ENCODE data around the gene NUMB.

Gene NUMB

DNA sequence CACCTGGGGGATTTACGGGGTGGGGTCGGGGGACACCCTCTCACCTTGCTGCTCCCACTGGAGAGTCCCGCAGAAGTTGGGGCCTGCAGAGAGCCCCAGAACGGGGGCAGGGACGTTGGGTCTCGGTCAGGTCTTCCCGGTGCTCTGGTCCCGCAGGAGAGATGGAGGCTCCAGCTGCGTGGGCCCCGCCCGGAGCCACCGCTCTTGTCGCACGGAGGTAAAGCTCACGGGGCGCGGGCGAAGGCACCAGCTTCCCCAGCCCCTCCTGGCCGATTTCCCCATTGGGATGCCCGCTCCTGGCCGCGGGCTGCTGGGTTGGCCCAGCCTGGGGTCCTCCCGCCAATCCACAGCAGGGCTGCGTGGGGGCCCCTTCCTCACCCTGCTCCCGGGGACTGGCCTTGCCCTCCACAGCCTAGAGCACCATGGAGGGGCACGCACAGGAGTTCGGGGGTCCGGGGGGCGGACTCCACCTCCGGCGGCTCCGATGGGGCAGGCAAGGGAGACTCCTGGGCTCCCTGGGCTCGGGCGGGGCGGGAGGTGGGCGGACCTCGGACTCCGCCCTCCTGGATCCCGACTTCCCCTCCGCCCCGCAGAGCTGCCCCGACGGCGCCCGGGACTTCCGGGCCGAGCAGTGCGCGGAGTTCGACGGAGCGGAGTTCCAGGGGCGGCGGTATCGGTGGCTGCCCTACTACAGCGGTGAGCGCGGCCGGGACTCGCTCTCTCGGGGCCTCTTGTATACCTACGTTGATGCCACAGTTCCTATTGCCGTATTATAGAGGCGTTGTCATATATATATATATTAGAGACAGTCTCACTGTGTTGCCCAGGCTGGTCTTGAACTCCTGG, 212.6 kb downstream of the NUMB start:
- no peak for DNase-seq (ENCODE audit: low spot score)

DNA sequence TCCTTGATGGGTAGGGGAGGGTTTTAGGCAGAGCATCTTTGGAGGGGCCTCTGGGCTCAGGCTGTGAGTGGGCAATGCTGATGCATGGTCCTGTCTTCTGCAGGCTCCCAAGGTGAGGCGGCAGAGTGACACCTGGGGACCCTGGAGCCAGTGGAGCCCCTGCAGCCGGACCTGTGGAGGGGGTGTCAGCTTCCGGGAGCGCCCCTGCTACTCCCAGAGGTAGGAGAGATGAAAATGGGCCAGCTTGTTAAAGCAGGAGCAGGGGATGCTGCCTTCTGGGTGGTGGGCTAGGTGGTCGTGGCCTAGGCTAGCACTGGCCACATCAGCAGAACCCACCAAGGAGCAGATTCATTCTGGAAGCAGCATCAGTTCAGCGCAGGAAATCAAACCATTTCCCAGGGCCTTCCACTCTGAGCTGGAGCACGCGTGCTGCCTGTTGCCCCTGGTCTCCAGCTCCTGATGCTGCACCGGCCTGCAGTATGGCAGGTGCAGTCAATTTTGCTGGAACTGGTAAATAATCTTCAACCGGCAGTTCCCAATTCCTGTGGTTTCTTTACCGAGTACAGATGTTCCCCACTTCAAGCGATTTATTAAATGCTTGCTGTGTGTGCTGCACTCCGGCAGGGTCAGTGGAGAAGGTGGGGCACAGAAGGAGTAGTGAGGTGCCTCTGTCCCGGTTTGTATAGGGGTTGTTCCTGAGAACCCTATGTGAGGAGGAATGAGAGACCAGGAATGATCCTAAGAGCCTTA, 213.6 kb downstream of the NUMB start:
- DNase-seq (ENCODE audit: low spot score) = no peak

DNA sequence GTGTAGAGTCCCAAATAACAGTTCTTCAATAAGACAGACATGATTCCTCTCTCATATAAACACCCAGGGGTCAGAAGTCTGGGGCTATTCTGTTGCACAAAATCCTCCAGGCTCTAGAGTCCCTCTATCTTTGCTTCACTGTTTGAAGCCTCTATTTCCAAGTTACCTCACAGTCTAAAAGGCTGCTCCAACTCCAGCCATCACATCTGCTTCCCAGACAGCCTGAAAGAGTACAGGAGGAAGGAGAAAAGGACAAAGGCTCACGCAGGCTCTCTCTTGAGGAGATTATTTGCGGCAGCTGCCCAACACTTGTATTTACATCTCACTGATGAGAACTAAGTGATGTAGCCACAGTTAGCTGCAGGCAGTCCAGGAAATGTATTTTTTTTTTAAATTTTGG, 214.6 kb downstream of the NUMB start:
- DNase-seq (ENCODE audit: low spot score) = no peak

DNA sequence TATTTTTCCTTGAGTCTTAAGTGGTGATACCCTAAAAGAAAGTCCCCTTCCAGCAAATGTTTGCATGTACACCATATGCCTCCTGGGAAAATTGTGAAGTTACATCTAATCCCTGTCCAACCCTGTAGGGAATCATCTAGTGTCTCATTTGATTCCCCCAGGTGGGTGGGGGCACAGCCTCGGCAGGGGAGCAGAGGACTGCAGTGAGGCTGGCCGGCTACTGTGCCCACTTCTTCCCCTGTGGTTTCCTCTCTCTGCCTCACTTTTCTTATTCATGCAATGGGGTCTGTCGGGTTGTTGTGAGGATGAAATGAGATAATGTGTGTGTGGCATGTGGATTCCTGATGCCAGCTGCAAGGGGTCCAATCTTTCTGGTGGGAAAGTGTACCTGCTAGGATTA, 215.0 kb downstream of the NUMB start:
- no peak for DNase-seq (ENCODE audit: low spot score)

DNA sequence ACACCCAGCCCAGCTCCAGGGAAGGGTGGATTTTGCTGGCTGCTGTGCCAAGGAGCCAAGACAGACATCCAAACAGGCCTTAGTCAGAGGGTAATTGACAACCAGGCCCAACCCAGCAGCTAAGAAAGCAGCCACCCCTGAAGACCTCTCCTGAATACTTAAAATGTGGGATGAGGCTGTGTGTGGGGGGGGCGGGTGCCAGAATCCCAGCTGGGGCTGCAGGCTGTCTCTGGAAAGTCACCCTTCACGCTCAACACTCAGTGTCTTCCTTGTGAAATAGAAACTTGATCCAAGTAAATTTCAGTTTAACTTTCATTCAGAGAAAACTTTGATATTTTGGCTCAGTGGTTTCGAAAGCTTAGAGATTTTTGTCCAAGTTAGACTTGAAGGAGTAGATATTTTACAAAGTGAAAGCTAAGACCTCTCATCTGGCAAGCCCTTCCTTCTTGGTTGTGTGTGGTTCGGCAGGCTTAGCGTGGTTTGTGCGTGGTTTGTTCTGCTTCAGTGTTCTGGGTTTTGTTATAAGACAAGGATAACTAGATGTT, 215.9 kb downstream of the NUMB start:
- DNase-seq (ENCODE audit: low spot score) = no peak

DNA sequence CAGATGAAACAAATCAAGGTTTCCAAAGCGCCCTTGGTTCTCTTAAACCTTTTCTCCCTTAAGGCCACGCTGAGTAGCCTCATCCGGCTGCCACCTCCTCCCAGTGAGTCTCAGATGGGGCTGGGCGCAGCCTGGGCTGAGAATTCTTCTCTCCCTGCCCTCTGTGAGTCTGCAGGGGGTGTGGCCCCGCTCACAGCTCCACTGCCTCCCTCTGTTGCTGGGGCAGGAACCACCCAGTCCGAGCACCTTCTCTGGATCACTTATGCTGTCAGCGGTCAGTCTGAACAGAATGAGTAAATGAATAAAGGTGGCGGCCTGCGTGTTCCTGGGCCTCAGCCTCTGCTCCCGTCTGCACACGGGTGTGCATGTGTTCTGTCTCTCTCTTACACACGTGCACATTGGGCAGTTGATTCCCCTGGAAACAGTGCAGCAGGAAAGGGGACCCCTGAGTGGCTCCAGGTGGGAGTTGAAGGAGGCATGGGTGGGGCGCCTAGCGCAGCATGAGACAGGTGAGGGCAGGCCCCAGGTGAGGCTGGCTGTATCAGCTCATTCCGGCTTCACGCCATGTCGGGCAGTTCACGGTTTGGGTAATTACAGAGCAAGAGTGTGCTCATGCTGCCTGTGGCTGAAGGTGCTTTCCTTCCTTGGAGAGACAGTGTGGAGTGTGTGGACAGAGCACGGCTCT, 216.7 kb downstream of the NUMB start:
- no peak for DNase-seq (ENCODE audit: low spot score)

DNA sequence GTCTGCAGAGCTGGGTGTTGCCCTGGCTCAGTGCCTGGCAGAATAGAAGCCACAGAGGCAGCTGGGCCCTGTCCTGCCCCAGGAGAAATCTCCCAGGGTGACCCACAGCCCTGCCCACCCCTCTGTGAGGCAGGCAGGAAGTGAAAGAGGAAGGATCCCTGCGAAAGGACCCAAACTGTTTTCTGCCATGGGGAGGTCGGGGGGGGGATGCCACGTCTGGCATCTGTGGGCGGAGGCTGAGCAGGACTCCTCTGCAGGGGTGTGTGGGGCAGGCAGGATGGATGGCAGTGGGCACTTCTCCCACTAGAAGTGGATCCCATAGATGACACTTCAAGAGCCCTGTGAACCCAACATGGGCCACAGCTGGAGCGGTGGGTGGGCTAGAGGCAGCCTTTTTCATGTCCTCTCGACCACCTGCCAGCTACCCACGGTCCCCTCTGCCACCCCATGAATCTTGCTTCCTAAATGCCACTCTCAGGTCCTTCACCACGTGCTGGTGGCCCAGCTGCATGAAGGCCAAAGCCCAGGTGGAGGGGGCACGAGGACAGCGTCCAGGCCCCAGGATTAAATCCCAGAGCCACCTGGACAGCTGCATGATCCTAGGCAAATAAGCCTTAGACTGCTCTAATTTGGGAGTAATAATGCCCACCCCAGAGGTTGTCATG, 217.4 kb downstream of the NUMB start:
- DNase-seq (ENCODE audit: low spot score) = no peak

DNA sequence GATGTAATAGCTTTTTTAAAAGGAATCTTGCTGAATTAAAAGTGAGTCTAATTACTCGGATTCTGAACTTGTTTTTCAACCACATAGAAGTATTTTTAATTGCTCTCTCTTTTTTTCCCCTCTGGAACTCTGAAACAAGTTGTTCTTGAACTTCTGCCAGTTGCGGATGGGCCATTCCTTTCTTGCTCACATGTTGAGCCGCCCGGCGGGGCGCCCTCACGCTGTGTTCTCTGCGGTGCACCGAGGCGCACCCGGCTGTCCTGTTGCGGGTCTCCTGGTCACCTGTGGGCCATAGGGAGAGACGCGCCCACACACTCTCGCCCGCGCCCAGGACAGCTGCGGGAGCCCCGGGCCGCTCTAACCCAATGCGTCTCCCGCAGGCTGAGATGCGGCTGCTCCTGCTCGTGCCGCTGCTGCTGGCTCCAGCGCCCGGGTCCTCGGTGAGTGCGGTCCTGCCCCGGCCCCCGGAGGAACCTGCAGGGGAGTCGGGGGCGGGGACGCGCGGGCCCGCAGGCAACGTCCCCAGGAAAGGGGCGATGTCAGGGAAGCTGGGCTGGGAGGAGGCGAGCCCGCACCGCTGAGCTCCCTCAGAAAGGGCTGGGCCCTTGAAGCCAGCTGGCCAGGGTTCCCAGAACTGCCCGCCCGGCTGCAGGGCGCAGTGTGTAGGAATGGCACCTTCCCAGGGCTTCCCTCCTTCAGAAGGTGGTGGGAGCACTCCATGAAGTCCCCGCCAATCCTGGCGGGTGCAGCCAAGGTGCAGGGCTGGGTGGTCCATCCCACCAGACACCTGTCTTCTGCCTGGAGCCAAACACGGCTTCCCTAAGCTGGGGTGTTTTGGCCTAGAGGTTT, 218.7 kb downstream of the NUMB start:
- DNase-seq (ENCODE audit: low spot score) = no peak

DNA sequence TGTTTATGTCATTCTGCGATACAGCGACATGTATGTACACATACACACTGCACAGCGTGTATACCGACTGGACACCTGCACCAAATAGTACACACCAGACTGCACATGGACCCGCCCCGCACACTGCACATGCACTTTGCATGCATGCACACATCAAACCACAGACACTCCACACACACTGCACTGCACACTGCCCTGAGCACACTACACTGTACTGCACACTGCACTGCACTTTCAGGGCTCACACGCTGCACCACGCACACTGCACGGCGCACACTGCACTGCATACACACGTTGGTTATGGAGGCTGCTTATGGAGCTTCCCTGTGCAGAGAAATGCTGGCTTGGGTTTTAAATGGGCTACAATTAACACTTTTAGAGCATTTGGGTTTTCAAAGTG, 219.4 kb downstream of the NUMB start:
- DNase-seq (ENCODE audit: low spot score) = no peak

DNA sequence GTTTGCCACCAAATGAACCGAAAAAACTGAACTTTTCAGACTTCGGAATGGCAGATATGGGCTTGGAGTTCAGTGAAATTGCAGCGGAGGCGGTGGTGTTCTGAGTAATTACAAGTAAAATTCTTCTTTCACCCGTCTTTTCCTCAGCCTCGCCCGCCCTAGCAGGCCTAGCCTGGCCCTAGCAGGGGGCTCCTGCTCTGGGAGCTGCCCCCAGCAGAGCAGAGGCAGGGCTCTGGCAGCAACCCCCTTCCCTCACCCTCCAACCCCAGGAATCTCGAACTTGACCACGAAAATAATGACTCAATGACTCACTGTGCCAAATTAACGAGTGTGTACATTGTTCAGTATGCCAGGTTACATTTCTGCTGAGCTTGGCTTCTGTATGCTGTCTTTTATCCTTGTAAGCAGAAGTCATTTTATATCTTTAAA, 219.9 kb downstream of the NUMB start:
- DNase-seq (ENCODE audit: low spot score) = no peak

DNA sequence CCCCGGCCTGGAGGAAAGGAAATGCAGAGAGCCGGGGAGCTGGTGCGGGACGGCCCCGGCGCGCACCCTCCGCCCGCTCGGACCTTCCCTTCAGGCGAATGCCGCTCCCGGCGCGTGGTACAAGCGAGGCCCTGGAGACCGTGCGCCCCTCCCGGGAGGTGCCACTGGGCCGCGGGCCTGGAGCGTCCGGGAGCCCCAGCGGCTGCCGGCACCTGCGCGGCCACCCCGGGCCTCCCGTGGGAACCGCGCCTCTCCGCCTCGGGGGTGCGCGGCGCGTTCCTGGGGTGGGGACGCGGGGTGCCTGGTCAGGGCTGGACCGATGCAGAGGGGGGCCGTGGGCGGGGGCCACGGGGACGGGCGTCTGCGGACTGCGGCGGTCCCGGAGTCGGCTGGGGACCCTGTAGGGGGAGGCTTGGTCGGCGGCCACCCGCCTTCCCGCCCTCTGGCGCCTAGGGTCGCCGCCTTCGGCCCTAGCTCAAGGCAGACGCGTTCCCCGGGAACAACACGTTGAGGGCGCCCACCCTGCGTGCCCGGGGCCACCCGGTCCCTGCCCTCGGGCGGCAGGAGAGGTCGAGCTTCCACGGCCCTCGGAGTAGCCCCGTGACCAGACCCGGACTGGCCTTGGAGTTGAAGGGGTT, 220.4 kb downstream of the NUMB start:
- no peak for DNase-seq (ENCODE audit: low spot score)

DNA sequence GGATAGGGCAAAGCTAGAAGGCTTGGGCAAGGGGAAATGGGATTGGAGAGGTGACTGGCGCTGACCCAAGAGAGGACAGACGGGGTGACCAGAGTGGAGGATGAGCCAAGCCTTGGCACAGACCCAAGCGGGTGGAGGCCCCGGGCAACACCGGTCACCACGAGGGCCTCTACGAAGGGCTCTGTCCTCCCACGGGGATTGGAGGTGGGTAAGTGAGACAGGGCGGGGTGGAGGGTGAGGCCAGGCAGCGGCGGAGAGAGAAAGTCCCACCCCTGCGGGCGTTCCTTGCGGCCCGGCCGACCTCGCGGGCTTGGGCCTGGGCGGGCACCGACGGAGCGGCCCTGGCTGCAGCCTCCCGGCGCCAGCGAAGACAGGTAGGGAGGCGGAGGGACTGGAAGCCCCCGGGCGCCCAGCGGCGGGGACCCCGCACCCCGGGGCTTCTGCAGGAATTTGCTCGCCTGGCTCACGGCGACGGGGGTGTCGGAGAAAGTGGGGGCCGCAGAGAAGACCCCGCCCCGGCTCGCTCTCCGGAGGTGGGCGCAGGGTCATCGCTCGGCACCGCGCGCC, 221.0 kb downstream of the NUMB start, which contains the start of gene PAPLN:
Gene PAPLN, plus strand, starts transcription at position 288 of the 567 bp plus-strand sequence. CDS start 2,273 bp downstream, outside the sequence.
- DNase-seq (ENCODE audit: low spot score) = no peak

DNA sequence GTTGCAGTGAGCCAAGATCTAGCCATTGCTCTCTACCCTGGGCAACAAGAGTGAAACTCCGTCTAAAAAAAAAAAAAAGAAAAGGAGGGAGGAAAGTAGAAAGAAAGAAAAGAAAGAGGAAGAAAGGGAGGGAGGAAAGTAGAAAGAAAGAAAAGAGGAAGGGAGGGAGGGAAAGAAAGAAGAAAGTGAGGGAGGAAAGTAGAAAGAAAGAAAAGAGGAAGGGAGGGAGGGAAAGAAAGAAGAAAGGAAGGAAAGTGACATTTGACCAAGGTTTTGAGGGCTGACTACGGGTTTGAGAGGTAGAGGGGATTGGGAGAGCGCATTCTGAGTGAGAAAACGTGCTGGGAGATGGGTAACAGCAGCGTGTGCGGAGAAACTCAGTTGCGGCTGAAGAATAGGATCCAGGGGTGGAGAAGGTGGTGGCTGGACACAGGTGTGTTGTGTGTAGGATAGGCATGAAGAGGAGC, 221.6 kb downstream of the NUMB start:
- DNase-seq (ENCODE audit: low spot score) = no peak

DNA sequence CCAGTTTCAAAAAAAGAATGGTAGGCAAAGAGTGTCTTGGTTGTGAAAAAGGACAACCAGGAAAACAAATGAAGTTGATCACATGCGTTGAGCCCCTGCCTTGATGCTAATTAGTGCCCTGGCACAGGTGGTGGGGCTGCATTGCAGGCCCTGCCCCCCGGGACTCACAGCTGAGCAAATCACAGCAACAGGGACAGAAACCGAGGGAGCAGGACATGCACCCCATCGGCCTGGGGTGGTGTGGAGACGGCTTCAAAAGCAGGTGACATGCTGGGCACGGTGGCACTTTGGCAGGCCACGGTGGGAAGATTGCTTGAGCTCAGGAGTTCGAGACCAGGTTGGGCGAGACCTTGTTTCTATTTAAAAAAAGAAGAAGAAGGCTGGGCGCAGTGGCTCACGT, 222.2 kb downstream of the NUMB start:
- DNase-seq (ENCODE audit: low spot score) = no peak

DNA sequence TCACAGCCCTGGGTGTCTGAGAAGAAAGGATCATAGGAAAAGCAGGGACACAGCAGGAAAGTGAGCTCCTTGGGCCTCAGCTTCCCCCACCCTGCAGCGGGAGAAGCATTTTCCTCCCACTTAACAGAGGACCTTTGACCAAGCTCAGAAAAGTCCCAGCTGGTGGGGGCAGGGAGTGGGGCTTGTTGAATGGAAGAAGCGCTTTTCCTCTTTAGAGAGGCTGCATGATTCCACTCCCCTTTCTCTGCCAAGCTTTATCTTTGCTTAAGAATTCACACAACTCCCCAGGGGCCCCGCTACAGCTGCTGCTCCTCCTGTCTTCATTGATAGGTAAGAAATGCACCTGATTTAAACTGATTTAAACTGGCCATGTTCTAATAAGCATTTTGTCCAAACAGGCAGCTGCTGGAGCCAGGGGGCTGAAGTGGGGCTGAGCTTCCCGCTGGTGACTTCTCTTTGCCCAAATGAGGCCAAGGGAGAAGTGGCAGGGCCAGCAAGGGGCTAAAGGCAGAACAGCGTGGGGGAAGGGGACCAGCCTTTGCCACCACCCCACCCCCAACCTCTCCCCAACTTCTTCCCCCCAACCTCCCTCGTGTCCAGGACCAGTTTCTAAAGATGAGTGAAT, 222.7 kb downstream of the NUMB start:
- no peak for DNase-seq (ENCODE audit: low spot score)

DNA sequence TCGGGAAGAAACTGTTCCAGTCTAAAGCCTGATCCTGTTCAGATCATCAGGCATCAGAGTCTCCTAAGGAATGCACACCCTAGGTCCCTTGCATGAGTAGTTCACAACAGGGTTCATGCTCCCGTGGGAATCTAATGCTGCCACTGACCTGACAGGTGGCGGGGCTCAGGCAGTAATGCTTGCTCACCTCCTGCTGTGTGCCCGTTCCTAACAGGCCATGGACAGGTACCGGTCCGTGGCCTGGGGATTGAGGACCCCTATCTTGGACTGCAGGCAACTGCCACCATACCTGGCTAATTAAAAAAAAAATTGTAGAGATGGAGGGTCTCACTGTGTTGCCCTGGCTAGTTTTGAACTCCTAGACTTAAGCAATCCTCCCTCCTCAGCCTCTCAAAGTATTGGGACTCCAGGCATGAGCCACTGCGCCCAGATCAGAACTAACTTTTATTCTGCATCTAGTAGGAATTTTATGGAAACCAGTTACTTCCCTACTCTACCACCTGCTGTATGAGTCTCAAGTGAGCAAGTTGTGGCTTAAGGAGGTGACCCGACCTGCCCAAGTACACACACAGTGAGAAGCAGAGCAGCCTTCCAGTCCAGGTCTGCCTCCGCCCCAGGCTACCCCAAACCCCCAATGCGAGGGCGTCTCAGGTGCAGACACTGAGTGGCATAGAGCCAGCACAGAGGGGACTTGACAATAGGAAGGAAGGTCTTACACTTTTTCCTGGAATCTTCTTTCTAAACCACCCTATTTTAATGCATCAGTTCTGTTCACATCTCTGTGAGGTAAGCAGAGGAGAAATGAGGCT, 223.6 kb downstream of the NUMB start:
- no peak for DNase-seq (ENCODE audit: low spot score)

DNA sequence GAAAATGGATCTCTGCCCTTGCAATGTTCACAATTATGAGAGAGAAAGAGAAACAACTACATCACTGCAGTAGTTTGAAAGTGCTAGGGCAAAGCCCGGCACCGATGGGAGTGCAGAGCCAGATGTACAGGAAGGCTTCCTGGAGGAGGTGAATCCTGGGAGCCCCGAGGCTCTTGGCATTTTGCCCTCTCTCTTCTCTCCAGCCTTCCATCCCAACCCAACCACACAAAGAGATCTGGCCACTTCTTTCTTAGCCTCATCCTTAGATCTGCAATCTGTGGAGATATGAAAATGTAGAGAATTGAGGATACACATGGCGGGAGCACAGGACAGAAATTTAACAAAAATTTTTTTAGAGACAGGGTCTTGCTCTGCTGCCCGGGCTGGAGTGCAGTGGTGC, 224.3 kb downstream of the NUMB start:
- DNase-seq (ENCODE audit: low spot score) = no peak

DNA sequence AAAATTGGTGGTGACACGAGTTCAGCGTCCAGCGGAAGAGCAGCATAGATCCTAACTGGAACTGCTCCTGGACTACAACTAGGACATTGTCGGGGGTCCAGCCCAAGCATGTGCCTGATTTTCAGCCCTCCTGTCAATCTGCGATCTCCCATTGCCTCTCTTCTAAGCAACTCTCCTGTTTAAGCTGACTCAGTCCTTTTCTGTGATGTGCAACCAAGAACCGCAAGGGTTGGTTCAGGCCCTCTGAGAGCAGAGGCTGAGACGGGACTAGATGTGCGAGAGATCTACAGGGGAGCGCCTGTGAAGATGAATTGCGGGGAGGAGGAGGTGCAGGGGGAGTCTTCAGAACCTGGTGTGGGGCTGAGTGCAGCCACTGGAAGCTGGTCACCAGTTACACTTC, 224.8 kb downstream of the NUMB start:
- no peak for DNase-seq (ENCODE audit: low spot score)

DNA sequence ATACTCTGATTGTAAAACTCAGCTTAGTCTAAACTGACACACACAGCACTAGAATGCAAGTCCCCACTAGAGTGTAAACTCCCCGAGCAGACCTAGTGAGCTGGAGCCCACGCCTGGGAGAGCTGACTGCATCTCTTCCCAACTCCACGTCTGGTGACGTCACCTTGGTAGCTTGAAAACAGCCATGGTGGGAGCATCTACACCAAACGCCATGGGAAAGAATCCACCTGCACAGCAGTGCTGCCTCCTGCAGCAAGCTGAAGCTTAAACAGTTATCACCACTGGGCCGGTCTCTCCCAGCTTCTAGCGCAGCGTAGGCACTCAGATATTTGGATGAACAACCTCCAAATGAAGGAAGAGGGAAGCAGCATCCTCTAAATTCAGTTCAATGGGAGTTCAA, 225.4 kb downstream of the NUMB start:
- DNase-seq (ENCODE audit: low spot score) = no peak

All from hematopoietic multipotent progenitor cell treated with erythropoietin and hydrocortisone succinate and interleukin-3 and kit ligand, for 17 days (in vitro differentiated cells).